Left hindlimb (tissue), 1 donor: ENCODE data around the gene LCE1F.

ENCODE experiments used
- DNase-seq: peaks from one replicate; pipeline ENCODE4 v3.0.0-alpha.2; 2018

LCE1F gene

GRCh38 chr1:152774875-152775274 lies at the start of gene LCE1F:
TSS of gene LCE1F (plus strand) at chr1:152775140. CDS start at chr1:152776372, 1,232 bp downstream.
- DNase-seq: no peak

- DNase-seq: no peak
Measured at GRCh38 chr1:152725261-152725660, 49.7 kb upstream of the LCE1F start.

- DNase-seq: no peak
Measured at GRCh38 chr1:152728986-152729385, 46.0 kb upstream of the LCE1F start.

GRCh38 chr1:152735648-152736047 lies 39.3 kb upstream of the LCE1F start:
- DNase-seq: no peak

- no peak for DNase-seq
Measured at GRCh38 chr1:152737997-152738396, 36.9 kb upstream of the LCE1F start.

GRCh38 chr1:152739841-152740240 lies 35.1 kb upstream of the LCE1F start:
- DNase-seq: no peak

GRCh38 chr1:152741656-152742055 lies 33.3 kb upstream of the LCE1F start:
- no peak for DNase-seq

GRCh38 chr1:152743371-152744145 lies 31.4 kb upstream of the LCE1F start:
- no peak for DNase-seq

- DNase-seq: no peak
Measured at GRCh38 chr1:152745289-152745704, 29.6 kb upstream of the LCE1F start.

- DNase-seq: no peak
Measured at GRCh38 chr1:152745765-152746444, 29.0 kb upstream of the LCE1F start.

- DNase-seq: no peak
Measured at GRCh38 chr1:152747831-152748230, 27.1 kb upstream of the LCE1F start.

- no peak for DNase-seq
Measured at GRCh38 chr1:152752225-152752624, 22.7 kb upstream of the LCE1F start.

GRCh38 chr1:152753586-152753985 lies 21.4 kb upstream of the LCE1F start:
- DNase-seq: no peak

GRCh38 chr1:152756872-152757271 lies 18.1 kb upstream of the LCE1F start:
- DNase-seq: no peak

GRCh38 chr1:152757747-152758146 lies 17.2 kb upstream of the LCE1F start, which contains the start of gene KPRP:
TSS of gene KPRP (plus strand) at chr1:152758025. CDS start at chr1:152759589, 1,564 bp downstream.
- no peak for DNase-seq

GRCh38 chr1:152758636-152759035 lies 16.3 kb upstream of the LCE1F start:
- DNase-seq: no peak

GRCh38 chr1:152759453-152760173 lies 15.3 kb upstream of the LCE1F start:
- no peak for DNase-seq

- no peak for DNase-seq
Measured at GRCh38 chr1:152760551-152761190, 14.3 kb upstream of the LCE1F start.

GRCh38 chr1:152761609-152762213 lies 13.2 kb upstream of the LCE1F start:
- DNase-seq: no peak

GRCh38 chr1:152768847-152769533 lies 6.0 kb upstream of the LCE1F start:
- no peak for DNase-seq

GRCh38 chr1:152770411-152770810 lies 4.5 kb upstream of the LCE1F start:
- no peak for DNase-seq

- no peak for DNase-seq
Measured at GRCh38 chr1:152776361-152776760, 1.4 kb downstream of the LCE1F start.
